Hepatocyte (in vitro differentiated cells): Measurements from ENCODE around the gene FILIP1L. TPM values are rescaled to one million over a fixed set of nuclear protein-coding genes. Genes with fewer than 3 reads are reported as not detected.

Experiments used
- DNase-seq: peaks from one replicate; pipeline ENCODE4 v3.0.0-alpha.2; 2016; ENCODE audit warnings: low spot score
- H2AFZ ChIP-seq: fragments of 200-600 bp; sonication (generic); 2 replicates; pipeline ENCODE4 v1.6.0; 2016; ENCODE audit warnings: antibody characterized with exemption, mild to moderate bottlenecking
- H3K27ac ChIP-seq: fragments of 200-600 bp; sonication (generic); 2 replicates; pipeline ENCODE4 v1.5.1; 2016; ENCODE audit warnings: mild to moderate bottlenecking
- H3K27me3 ChIP-seq: fragments of 200-600 bp; sonication (generic); 2 replicates; pipeline ENCODE4 v1.6.1; 2016
- H3K36me3 ChIP-seq: fragments of 200-600 bp; sonication (generic); replicated peaks from 2 replicates; pipeline ENCODE4 v1.5.1; 2016; ENCODE audit warnings: low read depth; ENCODE audit not compliant: insufficient read depth
- H3K4me1 ChIP-seq: fragments of 200-600 bp; sonication (generic); 2 replicates; pipeline ENCODE4 v1.5.1; 2016; ENCODE audit warnings: mild to moderate bottlenecking, moderate library complexity; ENCODE audit not compliant: insufficient read depth
- H3K4me2 ChIP-seq: fragments of 200-600 bp; sonication (generic); 2 replicates; pipeline ENCODE4 v1.6.0; 2016
- H3K4me3 ChIP-seq: fragments of 200-600 bp; sonication (generic); 2 replicates; pipeline ENCODE4 v1.5.1; 2016; ENCODE audit warnings: mild to moderate bottlenecking
- H3K79me2 ChIP-seq: fragments of 200-600 bp; sonication (generic); 2 replicates; pipeline ENCODE4 v1.6.0; 2017; ENCODE audit warnings: mild to moderate bottlenecking
- H3K9me2 ChIP-seq: fragments of 200-600 bp; sonication (generic); replicated peaks from 2 replicates; pipeline ENCODE4 v1.6.0; 2017; ENCODE audit warnings: mild to moderate bottlenecking; ENCODE audit not compliant: insufficient read depth
- H3K9me3 ChIP-seq: fragments of 200-600 bp; sonication (generic); 2 replicates; pipeline ENCODE4 v1.5.1; 2016; ENCODE audit warnings: low read depth, mild to moderate bottlenecking
- H4K20me1 ChIP-seq: fragments of 200-600 bp; sonication (generic); 2 replicates; pipeline ENCODE4 v1.6.0; 2016; ENCODE audit warnings: mild to moderate bottlenecking; ENCODE audit not compliant: insufficient read depth, poor library complexity, severe bottlenecking
- EZH2 ChIP-seq: fragments of 200-600 bp; sonication (generic); IDR thresholded peaks from 2 replicates; pipeline ENCODE4 v1.6.1; 2016; ENCODE audit warnings: antibody characterized with exemption, mild to moderate bottlenecking, borderline replicate concordance
- EZH2phosphoT487 ChIP-seq: fragments of 200-600 bp; sonication (generic); IDR thresholded peaks from one replicate; pipeline ENCODE4 v1.6.1; 2018; ENCODE audit warnings: antibody characterized with exemption, mild to moderate bottlenecking, low read depth, moderate library complexity; ENCODE audit not compliant: unreplicated experiment, severe bottlenecking
- WGBS: methylation state at CpG from one replicate; pipeline ENCODE4 v1.1.6; 2016; ENCODE audit warnings: low lambda C conversion rate; ENCODE audit errors: missing lambda C conversion rate; 5-methylcytosine and 5-hydroxymethylcytosine counted together
- polyA plus RNA-seq: library from polyadenylated mRNA; unstranded; fragments of >200 nt; fragmentation: Nextera tagmentation; extraction: Ambion mirVana; gene quantifications from 2 replicates; pipeline ENCODE4 v1.2.1, GENCODE V29; 2016
- total RNA-seq: library from RNA; depleted of rRNA; stranded (reverse); fragments of >200 nt; gene quantifications from 2 replicates; pipeline ENCODE4 v1.2.3, GENCODE V29; 2014
- TF ChIP-seq, protein P1 (sequence below): fragments of 200-600 bp; sonication (generic); IDR thresholded peaks from 2 replicates; pipeline ENCODE4 v1.5.1; 2016; ENCODE audit warnings: antibody characterized with exemption, mild to moderate bottlenecking; ENCODE audit not compliant: poor library complexity

The FILIP1L gene
- total and polyA plus RNA-seq, 2 experiments from 2014 or later = 48.2 to 49.4 TPM

GRCh38 chr3:100043271-100043670 is 71.0 kb downstream of the FILIP1L start:
- H3K27ac ChIP-seq = peak overlapping the region; percentile 89
- H3K27me3 ChIP-seq = no peaks in the 10 kb centered on the region
- no peak for DNase-seq
- no peak overlapping the region for H2AFZ ChIP-seq
- H3K4me3 ChIP-seq = no peak overlapping the region
- no peaks in the 10 kb centered on the region for H3K79me2 ChIP-seq
- peaks cover 56% of the 10 kb centered on the region for H3K4me1 ChIP-seq
- H3K9me2 ChIP-seq = no peaks in the 10 kb centered on the region
- WGBS = 100% methylated on average over 1 of the region's 1 CpG
- peak overlapping the region; percentile 44 for H3K4me2 ChIP-seq
- no peaks in the 10 kb centered on the region for H3K9me3 ChIP-seq
- no peaks in the 10 kb centered on the region for H3K36me3 ChIP-seq
- no peaks in the 10 kb centered on the region for H4K20me1 ChIP-seq
- TF ChIP-seq EZH2phosphoT487 (no peak), EZH2 (no peak)
- TF ChIP-seq, protein P1, sequence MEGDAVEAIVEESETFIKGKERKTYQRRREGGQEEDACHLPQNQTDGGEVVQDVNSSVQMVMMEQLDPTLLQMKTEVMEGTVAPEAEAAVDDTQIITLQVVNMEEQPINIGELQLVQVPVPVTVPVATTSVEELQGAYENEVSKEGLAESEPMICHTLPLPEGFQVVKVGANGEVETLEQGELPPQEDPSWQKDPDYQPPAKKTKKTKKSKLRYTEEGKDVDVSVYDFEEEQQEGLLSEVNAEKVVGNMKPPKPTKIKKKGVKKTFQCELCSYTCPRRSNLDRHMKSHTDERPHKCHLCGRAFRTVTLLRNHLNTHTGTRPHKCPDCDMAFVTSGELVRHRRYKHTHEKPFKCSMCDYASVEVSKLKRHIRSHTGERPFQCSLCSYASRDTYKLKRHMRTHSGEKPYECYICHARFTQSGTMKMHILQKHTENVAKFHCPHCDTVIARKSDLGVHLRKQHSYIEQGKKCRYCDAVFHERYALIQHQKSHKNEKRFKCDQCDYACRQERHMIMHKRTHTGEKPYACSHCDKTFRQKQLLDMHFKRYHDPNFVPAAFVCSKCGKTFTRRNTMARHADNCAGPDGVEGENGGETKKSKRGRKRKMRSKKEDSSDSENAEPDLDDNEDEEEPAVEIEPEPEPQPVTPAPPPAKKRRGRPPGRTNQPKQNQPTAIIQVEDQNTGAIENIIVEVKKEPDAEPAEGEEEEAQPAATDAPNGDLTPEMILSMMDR = no peak

- H3K4me1 ChIP-seq = peaks cover 48% of the 10 kb centered on the region
- no peak overlapping the region for H2AFZ ChIP-seq
- H3K4me2 ChIP-seq = peak overlapping the region; percentile 44
- no peaks in the 10 kb centered on the region for H3K9me3 ChIP-seq
- no peak overlapping the region for H3K4me3 ChIP-seq
- TF ChIP-seq EZH2phosphoT487 (no peak), EZH2 (no peak)
- TF ChIP-seq, protein P1 = no peak
- no peaks in the 10 kb centered on the region for H3K9me2 ChIP-seq
- peak overlapping the region; percentile 89 for H3K27ac ChIP-seq
- H3K79me2 ChIP-seq = no peaks in the 10 kb centered on the region
- no peaks in the 10 kb centered on the region for H3K36me3 ChIP-seq
- DNase-seq = peak; percentile 53
- H3K27me3 ChIP-seq = no peaks in the 10 kb centered on the region
- WGBS = 55% methylated on average over 6 of the region's 6 CpGs
- H4K20me1 ChIP-seq = no peaks in the 10 kb centered on the region
Measured at GRCh38 chr3:100042166-100042981, 71.9 kb downstream of the FILIP1L start.

- Histone ChIP-seq H3K4me2 (peak overlapping the region; percentile 44), H3K4me3 (no peak overlapping the region), H3K27me3 (no peaks in the 10 kb centered on the region), H3K79me2 (no peaks in the 10 kb centered on the region), H3K36me3 (no peaks in the 10 kb centered on the region), H3K9me2 (no peaks in the 10 kb centered on the region), H3K27ac (peak overlapping the region; percentile 89), H3K9me3 (no peaks in the 10 kb centered on the region), H3K4me1 (peaks cover 39% of the 10 kb centered on the region), H4K20me1 (no peaks in the 10 kb centered on the region), H2AFZ (no peak overlapping the region)
- DNase-seq = peak; percentile 58
- WGBS = 19% methylated on average over 1 of the region's 1 CpG
- TF ChIP-seq EZH2phosphoT487 = no peak
- TF ChIP-seq EZH2 = no peak
- TF ChIP-seq, protein P1 = no peak
Measured at GRCh38 chr3:100041328-100041749, 73.0 kb downstream of the FILIP1L start.
